Measurements from ENCODE around the gene OCLN. TPM values are rescaled to one million over a fixed set of nuclear protein-coding genes. Genes with fewer than 3 reads are reported as not detected.

OCLN gene
- total RNA-seq, 1 experiment from 2014 or later, result 35.4 TPM

- H3F3A ChIP-seq (ENCODE audit: low read length, unreplicated experiment), result no peaks in the 10 kb centered on the region
- BruUV-seq (replicated peaks), result no TSS peak
- H2AFZ ChIP-seq (ENCODE audit: low read length), result no peak overlapping the region
- no peak overlapping the region for H3K9ac ChIP-seq (ENCODE audit: low read length)
- intact Hi-C loops (cut with micrococcal nuclease), result no loop called here
- ATAC-seq (no peak), DNase-seq (no peak)
- H3K9me2 ChIP-seq (replicated peaks; ENCODE audit: low read length), result no peaks in the 10 kb centered on the region
- no peak overlapping the region for H3K4me3 ChIP-seq (ENCODE audit: low read length)
- H3K36me3 ChIP-seq (ENCODE audit: low read depth, low read length), result no peaks in the 10 kb centered on the region
- peaks cover 92% of the 10 kb centered on the region for H3K79me2 ChIP-seq (ENCODE audit: low read length)
- POLR2A ChIA-PET (ENCODE audit: unreplicated experiment), result interaction anchor here (0.6 kb wide), 1 partner anchor 40 kb away, joined by 10 read pairs; no protein-coding TSS in a partner anchor
- no peak overlapping the region for H3K27ac ChIP-seq (ENCODE audit: low read length)
- no peaks in the 10 kb centered on the region for H3K27me3 ChIP-seq (ENCODE audit: low read length)
- peaks cover 21% of the 10 kb centered on the region; the same call in 1 of the 2 replicates for H4K20me1 ChIP-seq (ENCODE audit: low read length)
- peak overlapping the region; percentile 6; the same call in 1 of the 2 replicates for H3K4me2 ChIP-seq (ENCODE audit: low read length)
- TF ChIP-seq EZH2phosphoT487 (IDR thresholded peaks at IDR 0.05; ENCODE audit: borderline replicate concordance, low read length) (no peak), EZH2 (IDR thresholded peaks at IDR 0.05; ENCODE audit: low read length, unreplicated experiment) (no peak)
- TF ChIP-seq, protein P1, sequence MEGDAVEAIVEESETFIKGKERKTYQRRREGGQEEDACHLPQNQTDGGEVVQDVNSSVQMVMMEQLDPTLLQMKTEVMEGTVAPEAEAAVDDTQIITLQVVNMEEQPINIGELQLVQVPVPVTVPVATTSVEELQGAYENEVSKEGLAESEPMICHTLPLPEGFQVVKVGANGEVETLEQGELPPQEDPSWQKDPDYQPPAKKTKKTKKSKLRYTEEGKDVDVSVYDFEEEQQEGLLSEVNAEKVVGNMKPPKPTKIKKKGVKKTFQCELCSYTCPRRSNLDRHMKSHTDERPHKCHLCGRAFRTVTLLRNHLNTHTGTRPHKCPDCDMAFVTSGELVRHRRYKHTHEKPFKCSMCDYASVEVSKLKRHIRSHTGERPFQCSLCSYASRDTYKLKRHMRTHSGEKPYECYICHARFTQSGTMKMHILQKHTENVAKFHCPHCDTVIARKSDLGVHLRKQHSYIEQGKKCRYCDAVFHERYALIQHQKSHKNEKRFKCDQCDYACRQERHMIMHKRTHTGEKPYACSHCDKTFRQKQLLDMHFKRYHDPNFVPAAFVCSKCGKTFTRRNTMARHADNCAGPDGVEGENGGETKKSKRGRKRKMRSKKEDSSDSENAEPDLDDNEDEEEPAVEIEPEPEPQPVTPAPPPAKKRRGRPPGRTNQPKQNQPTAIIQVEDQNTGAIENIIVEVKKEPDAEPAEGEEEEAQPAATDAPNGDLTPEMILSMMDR (conservative IDR thresholded peaks at IDR 0.05; ENCODE audit: low read depth, low read length), result no peak
- CTCF ChIA-PET, result no interaction called here
- H3K9me3 ChIP-seq (ENCODE audit: low read length), result no peaks in the 10 kb centered on the region
- peaks cover 60% of the 10 kb centered on the region for H3K4me1 ChIP-seq (ENCODE audit: insufficient read depth, low read length)
These were observed 4.5 kb downstream of the OCLN start for GRCh38 chr5:69497006-69497520.

DNA sequence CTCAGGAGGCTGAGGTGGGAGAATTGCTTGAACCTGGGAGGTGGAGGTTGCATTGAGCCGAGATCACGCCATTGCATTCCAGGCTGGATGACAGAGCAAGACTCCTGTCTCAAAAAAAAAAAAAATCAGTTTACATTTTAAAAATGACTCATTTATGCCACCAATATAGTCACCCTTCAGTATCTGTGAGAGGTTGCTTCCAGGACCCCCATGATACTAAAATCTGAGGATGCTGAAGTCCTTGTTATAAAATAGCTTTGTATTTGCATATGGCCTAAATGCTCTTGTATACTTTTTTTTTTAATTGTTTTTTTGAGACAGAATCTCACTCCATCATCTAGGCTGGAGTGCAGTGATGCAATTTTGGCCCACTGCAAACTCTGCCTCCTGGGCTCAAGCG lies 5.8 kb downstream of the OCLN start:
- Histone ChIP-seq H3K4me1 (ENCODE audit: insufficient read depth, low read length) (peaks cover 74% of the 10 kb centered on the region), H3K36me3 (ENCODE audit: low read depth, low read length) (no peaks in the 10 kb centered on the region), H3K79me2 (ENCODE audit: low read length) (peaks cover 96% of the 10 kb centered on the region), H3K27me3 (ENCODE audit: low read length) (no peaks in the 10 kb centered on the region), H2AFZ (ENCODE audit: low read length) (no peak overlapping the region), H3F3A (ENCODE audit: low read length, unreplicated experiment) (no peaks in the 10 kb centered on the region), H4K20me1 (ENCODE audit: low read length) (peaks cover 23% of the 10 kb centered on the region; the same call in 1 of the 2 replicates), H3K9ac (ENCODE audit: low read length) (no peak overlapping the region), H3K9me3 (ENCODE audit: low read length) (no peaks in the 10 kb centered on the region), H3K4me3 (ENCODE audit: low read length) (no peak overlapping the region), H3K27ac (ENCODE audit: low read length) (peak overlapping the region; percentile 41), H3K4me2 (ENCODE audit: low read length) (peak overlapping the region; percentile 39), H3K9me2 (replicated peaks; ENCODE audit: low read length) (no peaks in the 10 kb centered on the region)
- POLR2A ChIA-PET (ENCODE audit: unreplicated experiment), result no interaction called here
- no TSS peak for BruUV-seq (replicated peaks)
- CTCF ChIA-PET, result no interaction called here
- TF ChIP-seq EZH2phosphoT487 (IDR thresholded peaks at IDR 0.05; ENCODE audit: borderline replicate concordance, low read length), result no peak
- no peak for TF ChIP-seq EZH2 (IDR thresholded peaks at IDR 0.05; ENCODE audit: low read length, unreplicated experiment)
- TF ChIP-seq, protein P1 (conservative IDR thresholded peaks at IDR 0.05; ENCODE audit: low read depth, low read length), result no peak
- DNase-seq, result peak; percentile 52
- intact Hi-C loops (cut with micrococcal nuclease), result no loop called here
- no peak for ATAC-seq

DNA sequence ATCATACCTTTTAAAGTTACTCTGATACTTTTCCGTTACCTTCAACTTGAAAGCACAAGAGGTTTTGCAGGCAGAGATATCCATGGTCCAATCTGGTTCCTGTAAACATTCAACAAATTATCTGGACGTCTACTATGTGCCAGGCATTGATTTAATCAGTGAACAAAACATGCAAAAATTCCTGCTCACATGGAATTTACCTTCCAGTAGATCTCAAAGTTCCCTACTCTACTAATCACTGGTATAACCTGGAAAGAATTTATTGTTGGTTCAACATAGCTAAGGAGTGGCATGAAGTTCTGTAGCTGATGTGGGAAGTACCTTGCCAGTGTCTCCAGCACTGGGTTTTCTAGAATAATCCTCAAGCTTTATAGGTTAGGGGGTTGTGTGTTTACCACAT lies 9.8 kb downstream of the OCLN start:
- TF ChIP-seq, protein P1 (conservative IDR thresholded peaks at IDR 0.05; ENCODE audit: low read depth, low read length), result no peak
- no peak for TF ChIP-seq EZH2phosphoT487 (IDR thresholded peaks at IDR 0.05; ENCODE audit: borderline replicate concordance, low read length)
- no peak for TF ChIP-seq EZH2 (IDR thresholded peaks at IDR 0.05; ENCODE audit: low read length, unreplicated experiment)
- H3K4me2 ChIP-seq (ENCODE audit: low read length), result peak overlapping the region; percentile 63
- H3K27ac ChIP-seq (ENCODE audit: low read length), result peak overlapping the region; percentile 79
- no peaks in the 10 kb centered on the region for H3K9me2 ChIP-seq (replicated peaks; ENCODE audit: low read length)
- no peak for DNase-seq
- H3K4me3 ChIP-seq (ENCODE audit: low read length), result peak overlapping the region; percentile 31; the same call in 1 of the 2 replicates
- BruUV-seq (replicated peaks), result no TSS peak
- peaks cover 8% of the 10 kb centered on the region; the same call in 1 of the 2 replicates for H3K36me3 ChIP-seq (ENCODE audit: low read depth, low read length)
- H2AFZ ChIP-seq (ENCODE audit: low read length), result no peak overlapping the region
- H4K20me1 ChIP-seq (ENCODE audit: low read length), result 0 out of 2 replicates have a peak, but pooled peaks cover 4% of the 10 kb centered on the region
- H3F3A ChIP-seq (ENCODE audit: low read length, unreplicated experiment), result no peaks in the 10 kb centered on the region
- POLR2A ChIA-PET (ENCODE audit: unreplicated experiment), result interaction anchor here (0.5 kb wide), 1 partner anchor 15 kb away, joined by 3 read pairs; no protein-coding TSS in a partner anchor
- intact Hi-C loops (cut with micrococcal nuclease), result no loop called here
- peaks cover 78% of the 10 kb centered on the region for H3K79me2 ChIP-seq (ENCODE audit: low read length)
- no peaks in the 10 kb centered on the region for H3K9me3 ChIP-seq (ENCODE audit: low read length)
- no peaks in the 10 kb centered on the region for H3K27me3 ChIP-seq (ENCODE audit: low read length)
- peak; percentile 20; the same call in 1 of the 2 replicates for ATAC-seq
- peak overlapping the region; percentile 29; the same call in 1 of the 2 replicates for H3K9ac ChIP-seq (ENCODE audit: low read length)
- CTCF ChIA-PET, result no interaction called here
- peaks cover 52% of the 10 kb centered on the region for H3K4me1 ChIP-seq (ENCODE audit: insufficient read depth, low read length)

All from PC-3 (cell line).